Kidney (tissue), 14 donors: ENCODE results near the gene IMPA2. TPM values are rescaled to one million over a fixed set of nuclear protein-coding genes. Genes with fewer than 3 reads are reported as not detected.

Source experiments
- DNase-seq, 5 donors: peaks; one replicate each; pipeline ENCODE4 v3.0.0-alpha.2; 2013 to 2020
- FAIRE-seq: peaks from 2 replicates; lab custom pipeline; 2012; peaks lifted over from hg19 to GRCh38; lab: Jason Lieb, UNC
- H3K27ac ChIP-seq, 2 donors: one replicate each; pipeline ENCODE4 v1.7.0; 2013; ENCODE audit warnings: low read depth in 2 of 2, low read length in 2 of 2, inconsistent platforms in 1 of 2
- H3K27me3 ChIP-seq: one replicate; pipeline ENCODE4 v1.7.1; 2013; ENCODE audit warnings: low read length, inconsistent platforms; ENCODE audit not compliant: control insufficient read depth, insufficient read depth
- H3K36me3 ChIP-seq, 3 donors: one replicate each; pipeline versions ENCODE4 v1.7.0 to v1.7.1; 2013; ENCODE audit warnings: low read length in 3 of 3, control low read depth in 1 of 3, inconsistent platforms in 1 of 3; ENCODE audit not compliant: insufficient read depth in 3 of 3, control insufficient read depth in 2 of 3
- H3K4me1 ChIP-seq, 3 donors: one replicate each; pipeline versions ENCODE4 v1.7.0 to v1.7.1; 2013; ENCODE audit warnings: low read length in 3 of 3, inconsistent platforms in 1 of 3, low read depth in 1 of 3; ENCODE audit not compliant: control insufficient read depth in 2 of 3, insufficient read depth in 2 of 3
- H3K4me3 ChIP-seq, 3 donors: one replicate each; pipeline versions ENCODE4 v1.7.0 to v1.8.1; 2013; ENCODE audit warnings: low read length in 3 of 3, control low read depth in 1 of 3, inconsistent platforms in 1 of 3
- H3K9ac ChIP-seq, 3 donors: one replicate each; pipeline versions ENCODE4 v1.7.0 to v1.7.1; 2013; ENCODE audit warnings: low read length in 3 of 3, control low read depth in 1 of 3, inconsistent platforms in 1 of 3
- H3K9me3 ChIP-seq, 3 donors: one replicate each; pipeline versions ENCODE4 v1.7.0 to v1.7.1; 2013; ENCODE audit warnings: low read length in 3 of 3, control low read depth in 1 of 3, inconsistent platforms in 1 of 3; ENCODE audit not compliant: control insufficient read depth in 2 of 3, insufficient read depth in 1 of 3
- CTCF ChIP-seq: IDR thresholded peaks from 3 replicates; pipeline ENCODE4 v1.5.1; 2012; ENCODE audit warnings: mild to moderate bottlenecking, moderate library complexity, borderline replicate concordance; ENCODE audit not compliant: insufficient read depth; ENCODE audit errors: extremely low read depth
- intact Hi-C: fragments of 100-400 bp; cut with DNase I; formaldehyde crosslinking; loops from one replicate; pipeline ENCODE4 v1.11.1; 2022
- polyA plus RNA-seq: library from polyadenylated mRNA; stranded (reverse); fragments of 350-450 nt; fragmentation: Illumina TruSeq; extraction: RNeasy Lipid Tissue Mini Kit (QIAGEN cat#74804); gene quantifications from one replicate; pipeline ENCODE4 v1.2.3, GENCODE V29; 2014; ENCODE audit warnings: low read depth, low replicate concordance; ENCODE audit not compliant: insufficient read depth
- total RNA-seq: library from RNA; stranded (reverse); fragmentation: NEBNext Ultra II Directional; extraction: Animal tissue kit (Norgen Biotek cat#: 25700); gene quantifications from one replicate; pipeline ENCODE4 v1.2.1, GENCODE V29; 2021
- donor health status: control.
- donor health status: control.
- donor health status: control.
- donor health status: control.
- donor health status: control.
- donor health status: DM: yes; HTN: yes; CAD: no.
- donor health status: Normal renal cell carcinoma (clear cell type).

IMPA2 gene
- total and polyA plus RNA-seq, 2 donors from 2014 or later = 157 to 348 TPM

GRCh38 chr18:12013186-12013916 is 32.0 kb downstream of the IMPA2 start:
- peak overlapping the region in 1 of 3 donors; percentile 44 for H3K9ac ChIP-seq
- no peak for TF ChIP-seq CTCF
- H3K4me1 ChIP-seq = peaks cover 0 to 72% (median 46%) of the 10 kb centered on the region in 3 donors
- DNase-seq (peak in 4 of 5 donors; percentile 41 to 75 (median 64)), FAIRE-seq (no peak)
- H3K9me3 ChIP-seq = no peaks in the 10 kb centered on the region
- H3K36me3 ChIP-seq = peaks cover 0 to 44% (median 8%) of the 10 kb centered on the region in 3 donors
- H3K27me3 ChIP-seq = no peaks in the 10 kb centered on the region
- no peak overlapping the region for H3K4me3 ChIP-seq
- intact Hi-C loops = no loop called here
- H3K27ac ChIP-seq = peak overlapping the region; percentile 61 to 83

GRCh38 chr18:12014086-12014485 is 32.8 kb downstream of the IMPA2 start:
- H3K36me3 ChIP-seq = peaks cover 0 to 44% (median 8%) of the 10 kb centered on the region in 3 donors
- FAIRE-seq = no peak
- H3K27ac ChIP-seq = peak overlapping the region in 1 of 2 donors; percentile 90
- DNase-seq = peak in 2 of 5 donors; percentile 51
- no peaks in the 10 kb centered on the region for H3K9me3 ChIP-seq
- H3K4me1 ChIP-seq = peaks cover 0 to 69% (median 44%) of the 10 kb centered on the region in 3 donors
- intact Hi-C loops = no loop called here
- TF ChIP-seq CTCF = no peak
- H3K9ac ChIP-seq = peak overlapping the region in 1 of 3 donors; percentile 37
- H3K27me3 ChIP-seq = no peaks in the 10 kb centered on the region
- no peak overlapping the region for H3K4me3 ChIP-seq

- Histone ChIP-seq H3K4me1 (peaks cover 0 to 65% (median 41%) of the 10 kb centered on the region in 3 donors), H3K9me3 (no peaks in the 10 kb centered on the region), H3K27me3 (no peaks in the 10 kb centered on the region), H3K9ac (peak overlapping the region in 1 of 3 donors; percentile 29), H3K27ac (peak overlapping the region; percentile 82 to 90), H3K36me3 (peaks cover 0 to 38% (median 8%) of the 10 kb centered on the region in 3 donors), H3K4me3 (no peak overlapping the region)
- TF ChIP-seq CTCF = no peak
- no peak for FAIRE-seq
- intact Hi-C loops = no loop called here
- DNase-seq = peak in 1 of 5 donors; percentile 70
These were observed 33.5 kb downstream of the IMPA2 start for GRCh38 chr18:12014521-12015415.
